Adrenal gland (tissue), 12 donors: ENCODE measurements around the gene IL3. TPM values are rescaled to one million over a fixed set of nuclear protein-coding genes. Genes with fewer than 3 reads are reported as not detected.

Experiments
- DNase-seq, 7 donors: peaks; one replicate each; pipeline ENCODE4 v3.0.0-alpha.2; 2019 to 2020
- H3K27ac ChIP-seq, 5 donors: fragments of 200-600 bp; sonication (generic) in 4 of 5; 1 replicate in 3 of 5; 2 replicates in 2 of 5; pipeline versions ENCODE4 v1.5.1 to v1.8.0; 2016 to 2020; ENCODE audit warnings: mild to moderate bottlenecking in 1 of 5
- H3K27me3 ChIP-seq: fragments of 200-600 bp; 2 replicates; pipeline ENCODE4 v1.8.0; 2021
- H3K36me3 ChIP-seq, 2 donors: fragments of 200-600 bp; replicated peaks in 1 of 2; 1 replicate in 1 of 2; 2 replicates in 1 of 2; pipeline versions ENCODE4 v1.5.1 to v1.8.0; 2018 to 2022
- H3K4me1 ChIP-seq, 2 donors: fragments of 200-600 bp; replicated peaks in 1 of 2; 1 replicate in 1 of 2; 2 replicates in 1 of 2; pipeline versions ENCODE4 v1.5.1 to v1.8.0; 2018 to 2021
- H3K4me3 ChIP-seq, 4 donors: fragments of 200-600 bp; sonication (generic) in 3 of 4; one replicate each; pipeline ENCODE4 v1.5.1; 2016 to 2018
- H3K9me3 ChIP-seq, 3 donors: fragments of 200-600 bp; sonication (generic) in 1 of 3; replicated peaks in 1 of 3; 1 replicate in 2 of 3; 2 replicates in 1 of 3; pipeline versions ENCODE4 v1.5.1 to v1.8.0; 2016 to 2021
- CTCF ChIP-seq, 6 experiments: fragments of 450-650 bp in 4 of 6; fragments of 200-600 bp in 2 of 6; sonication (generic) in 1 of 6; IDR thresholded peaks; 1 replicate in 5 of 6; 2 replicates in 1 of 6; pipeline versions ENCODE4 v1.5.1 to v1.8.0; 2016 to 2021; ENCODE audit warnings: antibody characterized with exemption in 6 of 6, mild to moderate bottlenecking in 2 of 6, moderate library complexity in 1 of 6
- POLR2A ChIP-seq, 2 donors: fragments of 450-650 bp; IDR thresholded peaks; one replicate each; pipeline ENCODE4 v1.6.1; 2017; ENCODE audit warnings: antibody characterized with exemption in 2 of 2, mild to moderate bottlenecking in 2 of 2, moderate library complexity in 1 of 2
- WGBS, 4 donors: extraction: QIAGEN DNeasy Blood & Tissue Kit in 2 of 4; methylation state at CpG; one replicate each; pipeline versions ENCODE4 v1.1.5 to v1.1.7; 2013 to 2017; 5-methylcytosine and 5-hydroxymethylcytosine counted together
- intact Hi-C, 2 donors: fragments of 100-400 bp; cut with DNase I; formaldehyde crosslinking; loops; one replicate each; pipeline versions ENCODE4 v1.14.1 to v1.15.0; 2022 to 2023
- polyA plus RNA-seq, 3 donors: library from polyadenylated mRNA; stranded (reverse); fragments of 200-250 nt in 2 of 3; fragments of 350-450 nt in 1 of 3; fragmentation: Illumina TruSeq in 1 of 3; extraction: RNeasy Lipid Tissue Mini Kit (QIAGEN cat#74804) in 1 of 3; gene quantifications; one replicate each; pipeline ENCODE4 v1.2.3, GENCODE V29; 2013 to 2014
- total RNA-seq, 9 donors: library from RNA; depleted of rRNA in 4 of 9; stranded (reverse); fragments of >200 nt in 4 of 9; fragments of 120-200 nt in 1 of 9; fragmentation: NEBNext Ultra II Directional in 1 of 9; extraction: Animal tissue kit (Norgen Biotek cat#: 25700) in 1 of 9; gene quantifications; one replicate each; pipeline versions ENCODE4 v1.1.0 to v1.2.4, GENCODE V29; 2013 to 2023
- donor health status: healthy with polysubstance abuse.
- donor health status: Bipolar disorder and iron deficiency.
- donor health status: DM: yes; HTN: yes; CAD: no.
- donor health status: DM: no; HTN: no; CAD: no.
- donor health status: DM: no; HTN: no; CAD: no.
- donor health status: DM: yes; HTN: yes; CAD: no.

IL3 gene
- total and polyA plus RNA-seq, 12 donors: not detected

GRCh38 chr5:132079081-132079480 is 18.6 kb downstream of the IL3 start:
- H3K4me1 ChIP-seq: no peaks in the 10 kb centered on the region
- no peak overlapping the region for H3K27ac ChIP-seq
- H3K4me3 ChIP-seq: no peak overlapping the region
- TF ChIP-seq CTCF (IDR thresholded peaks at IDR 0.05): no peak
- TF ChIP-seq POLR2A (IDR thresholded peaks at IDR 0.05): no peak
- H3K9me3 ChIP-seq: no peaks in the 10 kb centered on the region
- no peaks in the 10 kb centered on the region for H3K36me3 ChIP-seq
- 71 to 85% (median 81%) methylated on average over 4 of the region's 4 CpGs for WGBS, 4 donors
- H3K27me3 ChIP-seq: no peaks in the 10 kb centered on the region
- DNase-seq: no peak
- intact Hi-C loops: no loop called here

- DNase-seq: no peak
- Histone ChIP-seq H3K4me3 (no peak overlapping the region), H3K4me1 (no peaks in the 10 kb centered on the region), H3K9me3 (no peaks in the 10 kb centered on the region), H3K27ac (no peak overlapping the region), H3K36me3 (no peaks in the 10 kb centered on the region), H3K27me3 (no peaks in the 10 kb centered on the region)
- TF ChIP-seq CTCF (IDR thresholded peaks at IDR 0.05) (no peak), POLR2A (IDR thresholded peaks at IDR 0.05) (no peak)
- WGBS, 4 donors: 66 to 77% (median 72%) methylated on average over 3 of the region's 3 CpGs
- intact Hi-C loops: no loop called here
Measured at GRCh38 chr5:132079619-132080018, 19.2 kb downstream of the IL3 start.

GRCh38 chr5:132080595-132080994 is 20.1 kb downstream of the IL3 start:
- Histone ChIP-seq H3K27me3 (no peaks in the 10 kb centered on the region), H3K27ac (no peak overlapping the region), H3K9me3 (no peaks in the 10 kb centered on the region), H3K36me3 (no peaks in the 10 kb centered on the region), H3K4me1 (no peaks in the 10 kb centered on the region), H3K4me3 (no peak overlapping the region)
- no peak for TF ChIP-seq POLR2A (IDR thresholded peaks at IDR 0.05)
- no peak for TF ChIP-seq CTCF (IDR thresholded peaks at IDR 0.05)
- no peak for DNase-seq
- WGBS, 4 donors: 86 to 100% (median 94%) methylated on average over 2 to 3 of the region's 3 CpGs
- intact Hi-C loops: no loop called here

- WGBS, 4 donors: 93 to 100% (median 96%) methylated on average over 1 to 3 of the region's 3 CpGs
- H3K9me3 ChIP-seq: no peaks in the 10 kb centered on the region
- intact Hi-C loops: no loop called here
- no peak overlapping the region for H3K27ac ChIP-seq
- H3K4me1 ChIP-seq: no peaks in the 10 kb centered on the region
- H3K27me3 ChIP-seq: no peaks in the 10 kb centered on the region
- H3K4me3 ChIP-seq: no peak overlapping the region
- no peaks in the 10 kb centered on the region for H3K36me3 ChIP-seq
- no peak for DNase-seq
- no peak for TF ChIP-seq CTCF (IDR thresholded peaks at IDR 0.05)
- TF ChIP-seq POLR2A (IDR thresholded peaks at IDR 0.05): no peak
Measured at GRCh38 chr5:132081458-132081857, 21.0 kb downstream of the IL3 start.
